ENCODE measurements around the gene NCBP2.

DNA sequence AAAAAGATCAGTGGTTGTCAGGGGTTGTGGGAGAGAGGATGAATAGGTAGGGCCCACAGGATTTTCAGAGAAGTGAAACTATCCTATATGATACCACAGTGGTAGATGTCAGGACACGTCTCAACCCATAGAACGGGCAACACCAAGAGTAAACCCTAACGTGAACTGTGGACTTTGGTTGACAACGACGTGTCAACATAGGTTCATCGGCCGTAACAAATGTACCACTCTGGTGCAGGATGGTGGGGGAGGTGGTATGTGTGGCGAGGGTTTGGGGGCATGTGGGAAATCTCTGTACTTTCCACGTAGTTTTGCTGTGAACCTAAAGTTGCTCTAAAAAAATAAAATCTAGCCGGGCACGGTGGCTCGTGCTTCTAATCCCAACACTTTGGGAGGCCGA lies 39.3 kb upstream of the NCBP2 start:
- TF ChIP-seq CTCF (IDR thresholded peaks at IDR 0.05) = no peak
- TF ChIP-seq EP300 (IDR thresholded peaks at IDR 0.05) = no peak
- TF ChIP-seq POLR2A (IDR thresholded peaks at IDR 0.05) = no peak
- no peak for TF ChIP-seq POLR2AphosphoS5 (IDR thresholded peaks at IDR 0.05)

All from upper lobe of left lung (tissue), 4 donors.